Measurements from ENCODE around the gene KIF4A.
A peak's percentile ranks its signal among the peaks of the same experiment; 100 is the strongest.
"Not testable (repeated sequence)": the region's sequence is repeated elsewhere in the genome, so short reads cannot be mapped to it uniquely, and the experiment has no call there.

Gene KIF4A

DNA sequence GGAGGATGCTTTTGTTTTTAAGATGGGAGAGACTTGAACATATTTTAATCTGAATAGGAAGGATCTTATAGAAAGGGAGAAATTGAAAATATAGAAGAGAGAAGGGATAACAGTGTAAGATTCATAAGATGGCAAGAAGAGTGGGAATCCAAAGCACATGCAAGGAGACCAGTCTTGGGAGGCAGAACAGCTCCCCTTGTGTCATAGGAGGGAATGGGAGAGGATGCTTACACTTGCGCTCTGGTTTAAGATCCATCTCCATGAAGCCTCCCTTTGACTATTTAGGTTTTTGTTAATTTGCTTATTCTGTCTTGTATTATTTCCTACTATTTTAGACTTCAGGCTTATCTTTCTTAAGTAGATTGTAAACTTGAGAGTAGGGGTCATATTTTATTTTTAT is 42.7 kb downstream of the KIF4A start:
- Histone ChIP-seq H3K27me3 (ENCODE audit: insufficient read depth, low read depth, severe bottlenecking) (no peaks in the 10 kb centered on the region), H3K27ac (no peak overlapping the region), H3K9me3 (ENCODE audit: severe bottlenecking) (no peaks in the 10 kb centered on the region), H3K36me3 (peaks cover 17% of the 10 kb centered on the region), H3K4me3 (ENCODE audit: low read depth, low read length) (no peak overlapping the region)
- no peak for DNase-seq
- TF ChIP-seq, protein P1, sequence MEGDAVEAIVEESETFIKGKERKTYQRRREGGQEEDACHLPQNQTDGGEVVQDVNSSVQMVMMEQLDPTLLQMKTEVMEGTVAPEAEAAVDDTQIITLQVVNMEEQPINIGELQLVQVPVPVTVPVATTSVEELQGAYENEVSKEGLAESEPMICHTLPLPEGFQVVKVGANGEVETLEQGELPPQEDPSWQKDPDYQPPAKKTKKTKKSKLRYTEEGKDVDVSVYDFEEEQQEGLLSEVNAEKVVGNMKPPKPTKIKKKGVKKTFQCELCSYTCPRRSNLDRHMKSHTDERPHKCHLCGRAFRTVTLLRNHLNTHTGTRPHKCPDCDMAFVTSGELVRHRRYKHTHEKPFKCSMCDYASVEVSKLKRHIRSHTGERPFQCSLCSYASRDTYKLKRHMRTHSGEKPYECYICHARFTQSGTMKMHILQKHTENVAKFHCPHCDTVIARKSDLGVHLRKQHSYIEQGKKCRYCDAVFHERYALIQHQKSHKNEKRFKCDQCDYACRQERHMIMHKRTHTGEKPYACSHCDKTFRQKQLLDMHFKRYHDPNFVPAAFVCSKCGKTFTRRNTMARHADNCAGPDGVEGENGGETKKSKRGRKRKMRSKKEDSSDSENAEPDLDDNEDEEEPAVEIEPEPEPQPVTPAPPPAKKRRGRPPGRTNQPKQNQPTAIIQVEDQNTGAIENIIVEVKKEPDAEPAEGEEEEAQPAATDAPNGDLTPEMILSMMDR (IDR thresholded peaks at IDR 0.05; ENCODE audit: low read depth, low read length): peak; percentile 56

DNA sequence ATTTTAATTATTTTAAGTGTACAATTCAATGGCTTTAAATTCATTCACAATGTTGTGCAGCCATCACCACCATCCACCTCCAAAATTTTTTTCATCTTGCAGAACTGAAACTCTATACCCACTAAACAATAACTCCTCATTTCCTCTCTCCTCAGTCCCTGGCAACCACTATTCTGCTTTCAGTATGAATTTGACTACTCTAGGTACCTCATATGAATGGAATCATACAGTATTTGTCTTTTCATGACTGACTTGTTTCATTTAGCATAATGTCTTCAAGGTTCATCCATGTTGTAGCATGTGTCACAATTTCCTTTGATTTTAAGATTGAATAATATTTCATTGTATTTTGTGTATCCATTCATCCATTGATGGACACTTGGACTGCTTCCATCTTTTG is 46.9 kb downstream of the KIF4A start:
- no peak for DNase-seq
- peaks cover 2% of the 10 kb centered on the region for H3K27me3 ChIP-seq (ENCODE audit: insufficient read depth, low read depth, severe bottlenecking)
- no peak overlapping the region for H3K4me3 ChIP-seq (ENCODE audit: low read depth, low read length)
- peaks cover 14% of the 10 kb centered on the region for H3K36me3 ChIP-seq
- H3K27ac ChIP-seq: no peak overlapping the region
- TF ChIP-seq, protein P1 (IDR thresholded peaks at IDR 0.05; ENCODE audit: low read depth, low read length): no peak
- H3K9me3 ChIP-seq (ENCODE audit: severe bottlenecking): no peaks in the 10 kb centered on the region

DNA sequence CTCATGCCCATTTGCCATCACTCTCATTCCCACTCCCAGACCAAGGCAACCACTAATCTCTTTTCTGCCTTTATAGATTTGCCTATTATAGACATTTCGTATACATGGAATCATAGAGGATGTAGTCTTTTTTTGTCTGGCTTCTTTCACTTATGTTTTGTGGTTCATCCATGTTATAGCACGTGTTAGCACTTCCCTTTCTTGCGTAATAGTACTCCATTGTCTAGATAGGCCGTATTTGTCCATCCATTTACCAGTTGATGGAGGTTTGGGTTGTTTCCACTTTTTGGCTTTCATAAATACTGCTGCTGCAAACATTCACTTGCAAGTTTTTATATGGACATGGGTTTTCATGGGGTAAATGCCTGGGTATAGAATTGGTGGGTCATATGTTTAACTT is 48.4 kb downstream of the KIF4A start:
- DNase-seq: no peak
- Histone ChIP-seq H3K36me3 (peaks cover 15% of the 10 kb centered on the region), H3K27me3 (ENCODE audit: insufficient read depth, low read depth, severe bottlenecking) (peaks cover 5% of the 10 kb centered on the region), H3K27ac (no peak overlapping the region), H3K4me3 (ENCODE audit: low read depth, low read length) (no peak overlapping the region), H3K9me3 (ENCODE audit: severe bottlenecking) (no peaks in the 10 kb centered on the region)
- TF ChIP-seq, protein P1 (IDR thresholded peaks at IDR 0.05; ENCODE audit: low read depth, low read length): no peak

DNA sequence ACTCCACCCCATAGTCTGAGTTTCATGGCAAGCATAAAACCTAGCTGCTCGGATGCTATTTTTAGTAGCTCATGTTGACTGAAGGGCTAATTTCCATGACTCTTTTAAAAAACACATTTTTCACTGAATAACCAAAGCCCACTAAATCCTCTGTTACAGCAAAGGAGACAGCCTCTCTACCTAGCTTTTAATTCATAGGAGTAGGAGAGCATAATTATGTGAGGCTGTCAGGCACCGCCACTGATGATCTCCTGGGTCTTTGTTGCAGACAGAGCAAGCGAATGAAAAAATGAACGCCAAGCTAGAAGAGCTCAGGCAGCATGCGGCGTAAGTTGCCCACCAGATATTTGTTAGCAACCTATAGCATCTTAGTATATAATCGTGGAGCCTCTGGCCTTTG is 53.5 kb downstream of the KIF4A start:
- peaks cover 32% of the 10 kb centered on the region for H3K36me3 ChIP-seq
- TF ChIP-seq, protein P1 (IDR thresholded peaks at IDR 0.05; ENCODE audit: low read depth, low read length): no peak
- DNase-seq: no peak
- no peak overlapping the region for H3K4me3 ChIP-seq (ENCODE audit: low read depth, low read length)
- no peak overlapping the region for H3K27ac ChIP-seq
- peaks cover 5% of the 10 kb centered on the region for H3K27me3 ChIP-seq (ENCODE audit: insufficient read depth, low read depth, severe bottlenecking)
- peaks cover 4% of the 10 kb centered on the region for H3K9me3 ChIP-seq (ENCODE audit: severe bottlenecking)

DNA sequence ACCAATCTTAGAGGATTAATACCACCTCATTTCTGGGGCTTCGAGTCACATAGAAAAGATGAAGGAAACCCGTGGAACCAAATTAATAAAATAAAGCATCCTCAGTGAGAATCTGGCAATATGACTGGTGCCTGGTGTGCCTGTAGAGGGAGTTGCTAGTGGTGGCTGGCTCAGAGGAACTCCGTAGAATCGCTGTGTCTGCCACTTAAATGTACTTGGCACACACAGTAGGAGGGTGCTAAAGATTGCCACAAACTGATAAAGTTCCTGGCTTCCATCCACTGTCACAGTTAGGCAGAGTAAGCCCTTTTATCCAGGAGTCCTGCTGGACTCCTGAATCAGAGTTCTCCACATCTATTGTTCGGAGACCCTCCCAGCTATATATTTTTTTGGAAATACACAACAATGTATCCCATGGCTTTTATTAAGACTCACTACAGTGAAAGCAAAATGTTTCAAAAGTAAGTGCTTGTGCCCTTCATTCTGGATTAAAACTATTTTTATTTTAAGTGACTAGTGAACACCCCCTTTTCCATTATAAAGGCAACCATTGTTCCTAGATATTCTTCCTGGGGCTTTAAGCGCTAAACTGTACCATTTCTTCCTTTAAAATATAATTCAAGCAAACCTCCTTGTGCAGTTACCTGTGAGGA is 56.6 kb downstream of the KIF4A start:
- peaks cover 2% of the 10 kb centered on the region for H3K27me3 ChIP-seq (ENCODE audit: insufficient read depth, low read depth, severe bottlenecking)
- H3K9me3 ChIP-seq (ENCODE audit: severe bottlenecking): peaks cover 4% of the 10 kb centered on the region
- peaks cover 38% of the 10 kb centered on the region for H3K36me3 ChIP-seq
- DNase-seq: no peak
- H3K4me3 ChIP-seq (ENCODE audit: low read depth, low read length): no peak overlapping the region
- TF ChIP-seq, protein P1 (IDR thresholded peaks at IDR 0.05; ENCODE audit: low read depth, low read length): no peak
- H3K27ac ChIP-seq: no peak overlapping the region

DNA sequence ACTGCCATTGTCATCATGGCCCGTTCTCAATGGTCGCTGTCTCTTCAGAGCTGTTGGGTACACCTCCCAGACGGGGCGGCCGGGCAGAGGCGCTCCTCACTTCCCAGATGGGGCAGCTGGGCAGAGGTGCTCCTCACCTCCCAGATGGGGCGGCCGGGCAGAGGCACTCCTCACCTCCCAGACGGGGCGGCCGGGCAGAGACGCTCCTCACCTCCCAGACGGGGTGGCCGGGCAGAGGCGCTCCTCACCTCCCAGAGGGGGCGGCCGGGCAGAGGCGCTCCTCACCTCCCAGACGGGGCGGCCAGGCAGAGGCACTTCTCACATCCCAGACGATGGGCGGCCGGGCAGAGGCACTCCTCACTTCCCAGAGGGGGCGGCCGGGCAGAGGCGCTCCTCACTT is 58.9 kb downstream of the KIF4A start:
- peaks cover 35% of the 10 kb centered on the region for H3K36me3 ChIP-seq
- H3K4me3 ChIP-seq (ENCODE audit: low read depth, low read length); H3K27me3 ChIP-seq (ENCODE audit: insufficient read depth, low read depth, severe bottlenecking); DNase-seq; H3K27ac ChIP-seq; H3K9me3 ChIP-seq (ENCODE audit: severe bottlenecking): not testable (repeated sequence)

DNA sequence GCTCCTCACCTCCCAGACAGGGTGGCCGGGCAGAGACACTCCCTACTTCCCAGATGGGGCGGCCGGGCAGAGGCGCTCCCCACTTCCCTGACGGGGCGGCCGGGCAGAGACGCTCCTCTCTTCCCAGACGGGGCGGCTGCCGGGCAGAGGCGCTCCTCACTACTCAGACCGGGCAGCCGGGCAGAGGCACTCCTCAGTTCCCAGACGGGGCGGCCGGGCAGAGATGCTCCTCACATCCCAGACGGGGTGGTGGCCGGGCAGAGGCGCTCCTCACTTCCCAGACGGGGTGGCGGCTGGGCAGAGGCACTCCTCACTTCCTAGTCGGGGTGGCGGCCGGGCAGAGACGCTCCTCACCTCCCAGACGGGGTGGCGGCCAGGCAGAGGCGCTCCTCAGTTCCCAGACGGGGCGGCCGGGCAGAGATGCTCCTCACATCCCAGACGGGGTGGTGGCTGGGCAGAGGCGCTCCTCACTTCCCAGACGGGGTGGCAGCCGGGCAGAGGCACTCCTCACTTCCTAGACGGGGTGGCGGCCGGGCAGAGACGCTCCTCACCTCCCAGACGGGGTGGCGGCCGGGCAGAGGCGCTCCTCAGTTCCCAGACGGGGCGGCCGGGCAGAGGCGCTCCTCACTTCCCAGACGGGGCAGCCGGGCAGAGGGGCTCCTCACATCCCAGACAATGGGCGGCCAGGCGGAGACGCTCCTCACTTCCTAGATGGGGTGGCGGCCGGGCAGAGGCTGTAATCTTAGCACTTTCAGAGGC is 59.6 kb downstream of the KIF4A start:
- not testable (repeated sequence) for H3K27me3 ChIP-seq (ENCODE audit: insufficient read depth, low read depth, severe bottlenecking); DNase-seq; H3K9me3 ChIP-seq (ENCODE audit: severe bottlenecking); H3K4me3 ChIP-seq (ENCODE audit: low read depth, low read length); H3K27ac ChIP-seq
- H3K36me3 ChIP-seq: peaks cover 35% of the 10 kb centered on the region

Measured in WERI-Rb-1 (cell line).